ENCODE results near the gene CHRNG.
"Not testable (repeated sequence)": the region's sequence is repeated elsewhere in the genome, so short reads cannot be mapped to it uniquely, and the experiment has no call there.

CHRNG gene

DNA sequence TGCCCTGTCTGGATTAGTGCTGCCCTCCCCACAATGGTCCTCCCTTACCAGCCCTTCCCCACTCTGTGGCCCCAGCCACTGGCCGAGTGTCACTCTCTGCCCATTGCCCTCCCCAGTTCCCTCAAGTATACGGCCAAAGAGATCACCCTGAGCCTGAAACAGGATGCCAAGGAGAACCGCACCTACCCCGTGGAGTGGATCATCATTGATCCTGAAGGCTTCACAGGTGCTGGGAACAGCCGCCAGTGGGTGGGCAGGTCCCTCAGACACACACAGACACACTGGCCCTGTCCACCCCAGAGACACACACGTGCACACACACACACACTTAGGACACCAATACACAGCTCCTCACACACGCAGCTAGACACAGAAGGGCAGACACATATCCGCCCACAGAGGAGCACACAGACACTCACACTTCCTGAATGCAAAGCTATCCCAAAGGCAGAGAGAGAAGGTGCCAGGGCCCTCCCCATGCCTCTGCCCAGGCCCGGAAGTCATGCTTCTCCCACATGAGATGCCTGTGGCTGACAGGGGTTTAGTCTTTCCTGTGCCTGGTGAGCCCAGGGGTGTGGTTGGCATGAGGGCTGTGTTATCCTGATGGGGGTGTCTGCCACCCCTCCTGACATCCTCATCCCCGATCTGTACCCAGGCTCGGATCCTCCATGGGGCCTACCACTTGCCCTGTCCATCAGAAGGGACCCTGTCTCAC, 10.6 kb upstream of the CHRNG start:
- no peak for DNase-seq

DNA sequence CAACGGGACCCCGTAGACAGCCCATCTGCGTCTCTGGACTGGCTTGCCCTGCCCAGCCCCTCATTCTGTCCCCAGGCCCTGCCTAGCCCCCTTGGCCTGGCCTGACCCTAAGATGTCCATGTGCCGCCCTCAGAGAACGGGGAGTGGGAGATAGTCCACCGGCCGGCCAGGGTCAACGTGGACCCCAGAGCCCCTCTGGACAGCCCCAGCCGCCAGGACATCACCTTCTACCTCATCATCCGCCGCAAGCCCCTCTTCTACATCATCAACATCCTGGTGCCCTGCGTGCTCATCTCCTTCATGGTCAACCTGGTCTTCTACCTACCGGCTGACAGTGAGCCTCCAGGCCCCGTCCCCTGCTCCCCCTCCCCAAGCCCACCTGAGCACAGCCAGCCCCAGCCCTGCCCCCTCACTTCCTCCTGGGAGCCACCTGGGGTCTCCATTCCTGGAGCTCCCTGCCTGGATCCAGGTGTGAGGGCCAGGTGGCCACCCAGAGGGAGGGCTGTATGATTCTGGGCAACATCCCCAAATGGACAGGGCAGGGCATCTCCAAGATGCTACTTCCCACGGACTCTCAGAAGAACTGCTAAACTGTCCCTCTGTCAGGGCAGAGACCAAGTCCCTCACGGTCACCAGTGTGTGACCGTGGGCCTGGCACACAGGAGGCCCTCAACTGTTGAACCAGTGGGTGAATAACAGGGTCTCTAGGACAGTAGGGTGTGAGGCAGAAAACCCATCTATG, 9.5 kb upstream of the CHRNG start:
- DNase-seq = no peak

DNA sequence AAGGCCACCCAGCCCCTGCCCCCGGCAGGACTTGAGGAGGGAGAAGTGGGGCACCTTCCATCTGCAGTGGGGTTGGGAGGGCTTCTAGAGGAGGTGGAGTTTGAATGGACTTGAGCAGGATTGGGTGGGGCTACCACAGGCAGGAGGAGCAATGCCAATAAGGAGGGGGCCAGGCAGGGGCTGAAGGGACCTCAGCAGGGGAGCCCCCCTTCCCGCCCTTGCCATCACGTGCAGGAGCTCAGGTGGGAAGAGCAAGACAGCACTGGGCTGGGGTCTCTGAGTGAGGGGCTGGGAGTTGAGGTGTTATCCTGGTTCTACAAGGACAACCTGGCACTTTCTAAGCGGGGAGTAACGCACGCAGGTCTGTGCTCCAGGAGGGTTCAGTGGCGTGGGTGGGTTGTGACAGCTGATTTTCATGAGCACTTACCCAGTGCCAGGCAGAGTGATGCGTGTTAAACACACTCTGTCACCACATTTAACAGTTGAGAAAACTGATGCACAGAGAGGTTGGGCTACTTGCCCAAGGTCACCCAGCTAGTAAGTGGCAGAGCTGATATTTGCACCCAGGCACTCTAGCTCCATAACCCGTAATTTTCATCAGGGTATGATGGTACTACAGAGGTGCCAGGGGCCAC, 8.7 kb upstream of the CHRNG start:
- no peak for DNase-seq

DNA sequence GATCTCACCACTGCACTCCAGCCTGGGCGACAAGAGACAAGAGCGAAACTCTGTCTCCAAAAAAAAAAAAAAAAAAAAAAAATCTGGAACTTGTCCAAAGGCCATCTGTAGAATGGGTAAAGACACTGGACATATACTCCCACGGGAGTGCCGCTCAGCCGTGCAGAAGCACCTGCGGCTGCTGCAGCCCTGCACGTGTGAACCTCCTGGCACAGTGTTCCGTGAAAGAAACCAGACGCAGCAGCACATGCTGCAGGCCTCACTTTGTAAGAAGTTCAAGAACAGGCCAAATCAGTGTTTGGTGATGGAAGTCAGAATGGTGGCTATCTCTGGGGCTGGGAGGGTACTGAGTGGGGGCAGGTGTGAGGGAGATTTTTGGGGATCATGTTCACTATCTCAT, 7.1 kb upstream of the CHRNG start:
- DNase-seq = no peak

GRCh38 chr2:232532821-232533220, 6.7 kb upstream of the CHRNG start:
- DNase-seq = not testable (repeated sequence)

DNA sequence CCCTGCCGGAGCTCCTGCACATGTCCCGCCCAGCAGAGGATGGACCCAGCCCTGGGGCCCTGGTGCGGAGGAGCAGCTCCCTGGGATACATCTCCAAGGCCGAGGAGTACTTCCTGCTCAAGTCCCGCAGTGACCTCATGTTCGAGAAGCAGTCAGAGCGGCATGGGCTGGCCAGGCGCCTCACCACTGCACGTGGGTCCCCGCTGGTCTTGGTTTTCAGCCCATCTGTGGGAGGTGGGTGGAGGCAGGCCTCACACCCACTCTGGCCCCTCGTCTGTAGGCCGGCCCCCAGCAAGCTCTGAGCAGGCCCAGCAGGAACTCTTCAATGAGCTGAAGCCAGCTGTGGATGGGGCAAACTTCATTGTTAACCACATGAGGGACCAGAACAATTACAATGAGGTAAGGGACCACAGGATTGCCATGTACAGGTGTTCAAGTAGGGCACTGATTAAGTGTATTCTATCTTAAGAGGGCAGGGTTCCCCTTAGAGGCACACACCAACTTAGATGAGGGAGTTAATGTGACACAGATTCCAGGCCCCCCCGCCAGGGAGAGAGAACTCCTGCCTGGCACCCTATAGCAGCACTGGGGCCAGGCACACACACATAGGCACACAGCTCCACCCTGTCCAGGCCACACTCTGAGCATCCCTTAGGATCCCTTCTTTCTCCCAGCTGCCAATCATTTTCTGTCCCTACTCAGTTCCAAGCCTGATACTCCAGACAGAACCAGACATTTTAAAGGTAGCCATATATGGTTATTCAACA, 5.4 kb upstream of the CHRNG start:
- DNase-seq = no peak

- DNase-seq = no peak
These were observed 4.4 kb upstream of the CHRNG start for GRCh38 chr2:232534940-232535651.

DNA sequence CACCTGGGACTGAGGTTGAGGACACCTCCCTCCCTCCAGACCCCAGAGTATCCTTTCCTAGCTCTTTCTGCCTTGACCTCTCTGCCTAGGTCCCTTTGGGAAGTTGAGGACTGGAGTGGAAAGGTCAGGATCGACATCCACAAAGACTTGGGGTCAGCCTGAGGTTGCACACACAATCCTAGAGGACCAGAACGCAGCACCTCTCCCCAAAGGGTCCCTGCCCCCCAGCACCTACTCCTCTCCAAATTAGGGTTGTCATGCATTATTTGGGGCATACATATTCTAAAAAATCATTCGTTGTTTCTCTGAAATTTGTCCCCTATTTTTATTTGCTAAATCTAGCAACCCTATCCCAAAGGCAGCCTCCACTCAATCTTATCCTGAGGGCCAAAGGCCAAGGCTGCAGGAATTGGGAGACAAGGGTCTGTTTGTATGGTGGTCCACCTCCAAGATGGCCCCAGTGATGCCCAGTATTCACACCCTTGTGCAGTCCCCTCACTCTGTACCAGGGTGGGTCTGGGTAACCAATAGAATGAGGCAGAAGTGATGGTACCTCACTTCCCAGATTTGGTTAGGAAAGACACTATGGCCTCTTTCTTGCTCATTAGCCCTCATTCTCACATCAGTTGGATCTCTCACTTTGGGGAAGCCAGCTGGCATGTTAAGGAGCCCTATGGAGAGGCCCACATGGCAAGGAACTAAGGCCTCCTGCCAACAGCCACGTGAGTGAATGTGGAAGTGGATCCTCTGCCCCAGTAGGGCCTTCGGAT, 3.5 kb upstream of the CHRNG start:
- no peak for DNase-seq

GRCh38 chr2:232537079-232537478, 2.4 kb upstream of the CHRNG start:
- DNase-seq = no peak

DNA sequence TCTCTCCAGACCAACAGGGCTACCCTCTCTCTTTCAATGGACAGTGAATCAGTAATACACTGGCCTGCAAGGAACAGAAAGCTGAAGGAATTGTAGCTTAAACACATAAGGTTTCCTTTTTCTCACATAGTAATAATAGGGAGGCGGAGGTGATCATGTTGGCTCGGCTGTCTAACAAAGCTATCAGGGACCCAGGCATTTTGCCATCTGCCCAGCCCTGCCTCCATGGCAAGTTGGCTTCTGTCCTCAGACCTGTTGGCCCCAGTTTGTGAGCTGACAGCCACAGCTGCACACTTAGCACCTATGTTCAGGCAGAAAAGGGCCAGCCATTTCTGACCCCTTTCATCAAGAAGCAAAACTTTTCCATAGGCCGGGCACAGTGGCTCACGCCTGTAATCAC, 2.0 kb upstream of the CHRNG start:
- no peak for DNase-seq

DNA sequence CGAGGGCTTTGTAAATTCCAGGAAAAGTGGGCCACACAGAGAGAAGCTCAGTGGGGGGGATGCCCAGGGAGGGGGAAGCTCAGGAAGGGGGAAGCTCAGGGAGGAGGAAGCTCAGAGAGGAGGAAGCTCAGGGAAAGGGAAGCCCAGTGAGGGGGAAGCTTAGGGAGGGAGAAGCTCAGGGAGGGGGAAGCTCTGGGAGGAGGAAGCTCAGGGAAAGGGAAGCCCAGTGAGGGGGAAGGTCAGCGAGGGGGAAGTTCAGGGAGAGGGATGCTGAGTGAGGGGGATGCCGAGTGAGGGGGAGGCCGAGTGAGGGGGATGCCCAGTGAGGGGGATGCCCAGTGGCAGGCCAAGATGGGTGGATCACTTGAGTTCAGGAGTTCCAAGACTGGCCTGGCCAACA, 821 bp upstream of the CHRNG start:
- DNase-seq = no peak

- no peak for DNase-seq
These were observed 1.0 kb downstream of the CHRNG start for GRCh38 chr2:232540441-232541041.

- DNase-seq = no peak
These were observed 1.9 kb downstream of the CHRNG start for GRCh38 chr2:232541195-232541960.

- DNase-seq = no peak
These were observed 2.6 kb downstream of the CHRNG start for GRCh38 chr2:232541961-232542714.

DNA sequence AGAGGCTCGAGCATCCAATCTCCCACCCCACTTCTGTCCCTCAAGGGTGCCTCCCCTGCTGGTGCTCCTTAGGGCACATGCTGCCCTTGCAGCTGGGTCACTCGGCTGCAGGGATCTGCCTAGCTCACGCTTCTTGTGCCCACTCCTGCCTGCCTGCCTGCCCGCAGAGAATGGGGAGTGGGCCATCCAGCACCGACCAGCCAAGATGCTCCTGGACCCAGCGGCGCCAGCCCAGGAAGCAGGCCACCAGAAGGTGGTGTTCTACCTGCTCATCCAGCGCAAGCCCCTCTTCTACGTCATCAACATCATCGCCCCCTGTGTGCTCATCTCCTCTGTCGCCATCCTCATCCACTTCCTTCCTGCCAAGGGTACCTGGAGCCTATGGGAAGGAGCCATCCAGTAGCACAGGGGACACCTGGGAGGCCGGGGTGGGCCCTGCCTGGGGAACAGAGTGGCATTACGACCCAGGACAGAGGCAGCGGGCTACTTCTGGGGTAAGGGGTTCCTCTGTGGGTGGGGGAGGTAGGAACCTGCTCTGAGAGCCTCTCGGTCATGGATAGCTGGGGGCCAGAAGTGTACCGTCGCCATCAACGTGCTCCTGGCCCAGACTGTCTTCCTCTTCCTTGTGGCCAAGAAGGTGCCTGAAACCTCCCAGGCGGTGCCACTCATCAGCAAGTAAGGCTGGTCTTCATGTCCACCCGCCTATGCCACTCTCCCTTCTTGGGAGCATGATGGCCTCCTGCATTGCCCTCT, 3.4 kb downstream of the CHRNG start:
- no peak for DNase-seq

DNA sequence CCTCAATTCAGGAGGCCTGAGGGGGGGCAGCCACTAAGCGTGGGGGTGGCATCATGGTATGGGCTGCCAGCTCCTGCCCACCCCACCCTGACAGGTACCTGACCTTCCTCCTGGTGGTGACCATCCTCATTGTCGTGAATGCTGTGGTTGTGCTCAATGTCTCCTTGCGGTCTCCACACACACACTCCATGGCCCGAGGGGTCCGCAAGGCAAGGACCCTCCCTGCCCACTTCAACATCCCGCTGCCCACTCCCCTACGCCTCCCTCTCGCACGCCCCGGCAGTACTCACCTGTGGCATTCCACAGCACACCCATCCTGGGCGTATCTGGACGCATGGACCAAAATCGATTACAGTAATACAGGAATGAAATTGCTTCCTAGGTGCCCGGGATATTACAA, 4.0 kb downstream of the CHRNG start:
- DNase-seq = no peak

DNA sequence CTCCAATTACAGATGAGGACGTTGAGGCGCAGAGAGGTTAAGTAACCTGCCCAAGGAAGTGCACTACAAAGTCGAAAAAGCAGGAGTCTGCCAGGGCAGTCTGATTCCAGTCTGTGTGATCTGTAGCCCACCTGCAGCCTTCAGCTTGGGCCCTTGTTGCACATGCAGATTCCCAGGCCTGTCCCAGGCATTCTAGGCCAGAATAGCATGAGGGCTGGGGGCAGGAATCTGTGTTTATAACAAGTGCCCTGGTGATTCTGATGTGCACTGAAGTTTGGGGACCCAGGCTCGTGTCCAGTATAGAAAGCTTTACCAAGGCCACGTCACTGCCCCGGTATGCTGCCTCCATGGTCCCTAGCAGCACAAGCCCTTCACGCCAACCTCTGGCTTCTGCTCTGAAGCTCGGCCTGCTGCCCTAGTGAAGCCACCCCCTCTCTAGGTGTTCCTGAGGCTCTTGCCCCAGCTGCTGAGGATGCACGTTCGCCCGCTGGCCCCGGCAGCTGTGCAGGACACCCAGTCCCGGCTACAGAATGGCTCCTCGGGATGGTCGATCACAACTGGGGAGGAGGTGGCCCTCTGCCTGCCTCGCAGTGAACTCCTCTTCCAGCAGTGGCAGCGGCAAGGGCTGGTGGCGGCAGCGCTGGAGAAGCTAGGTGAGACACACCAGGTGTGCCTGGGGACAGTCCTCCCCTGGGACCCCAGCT, 4.6 kb downstream of the CHRNG start:
- no peak for DNase-seq

GRCh38 chr2:232544674-232545073, 5.2 kb downstream of the CHRNG start:
- no peak for DNase-seq

Measured in stimulated activated CD4-positive, alpha-beta T cell treated with anti-CD3 and anti-CD28 coated beads, Interleukin-1b, Interleukin-23, amount 100 ng/mL, for 48 hours (primary cell).